HG03039 (cell line): ENCODE measurements around the gene ZCCHC24.
A peak's percentile ranks its signal among the peaks of the same experiment; 100 is the strongest.

Experiments used
- ATAC-seq: cut with Tn5 transposase; IDR thresholded peaks from one replicate; pipeline ENCODE4 v1.9.1; 2021; ENCODE audit warnings: mild to moderate bottlenecking, moderate library complexity; ENCODE audit not compliant: unreplicated experiment

The ZCCHC24 gene

GRCh38 chr10:79374312-79375191 lies 70.9 kb downstream of the ZCCHC24 start:
- ATAC-seq, result no peak

- no peak for ATAC-seq
Observed at GRCh38 chr10:79372871-79373270, 72.6 kb downstream of the ZCCHC24 start.

- no peak for ATAC-seq
Observed at GRCh38 chr10:79367426-79368189, 77.8 kb downstream of the ZCCHC24 start.

- ATAC-seq, result no peak
Observed at GRCh38 chr10:79361726-79362397, 83.6 kb downstream of the ZCCHC24 start.

- no peak for ATAC-seq
Observed at GRCh38 chr10:79360499-79361342, 84.7 kb downstream of the ZCCHC24 start.

GRCh38 chr10:79359816-79360498 lies 85.5 kb downstream of the ZCCHC24 start:
- ATAC-seq, result no peak

GRCh38 chr10:79358811-79359210 lies 86.6 kb downstream of the ZCCHC24 start:
- peak; percentile 61 for ATAC-seq

GRCh38 chr10:79357180-79357579 lies 88.2 kb downstream of the ZCCHC24 start:
- no peak for ATAC-seq

GRCh38 chr10:79356104-79356503 lies 89.3 kb downstream of the ZCCHC24 start:
- ATAC-seq, result no peak

- ATAC-seq, result no peak
Observed at GRCh38 chr10:79355420-79356017, 89.9 kb downstream of the ZCCHC24 start.

- ATAC-seq, result no peak
Observed at GRCh38 chr10:79354615-79355014, 90.8 kb downstream of the ZCCHC24 start.

- ATAC-seq, result no peak
Observed at GRCh38 chr10:79354141-79354540, 91.3 kb downstream of the ZCCHC24 start.

GRCh38 chr10:79353726-79354125 lies 91.7 kb downstream of the ZCCHC24 start:
- ATAC-seq, result no peak

GRCh38 chr10:79353000-79353406 lies 92.4 kb downstream of the ZCCHC24 start:
- ATAC-seq, result no peak

- no peak for ATAC-seq
Observed at GRCh38 chr10:79352035-79352877, 93.2 kb downstream of the ZCCHC24 start.

GRCh38 chr10:79351332-79351731 lies 94.1 kb downstream of the ZCCHC24 start:
- ATAC-seq, result no peak

GRCh38 chr10:79350407-79351154 lies 94.8 kb downstream of the ZCCHC24 start:
- no peak for ATAC-seq
